Measurements from ENCODE around the gene KRT39.

The KRT39 gene

DNA sequence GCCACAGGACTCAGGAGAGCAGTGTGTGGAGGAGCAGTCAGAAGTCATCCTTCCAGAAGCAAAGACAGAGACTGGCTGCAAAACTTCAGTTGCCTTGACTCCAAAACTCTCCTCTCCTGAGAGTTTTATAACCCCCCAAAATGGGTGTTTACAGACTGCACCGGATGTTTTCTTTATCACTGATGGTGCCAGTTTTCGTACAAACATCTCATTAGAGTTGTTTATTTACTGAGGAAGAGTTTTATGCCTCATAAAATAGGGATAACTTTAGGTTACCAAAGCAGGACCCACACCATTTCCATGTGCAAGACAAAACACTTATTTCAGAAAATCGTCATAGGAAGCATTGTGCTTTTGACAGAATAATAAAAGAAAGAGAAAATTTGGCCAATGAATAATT lies 17.5 kb upstream of the KRT39 start, which contains the start of gene KRT40:
Gene KRT40, minus strand, starts transcription at position 101 of the 400 bp plus-strand sequence. Its CDS starts 53 bp downstream, at position 48.
- no peak within 1 kb of the TSS for H3K4me3 ChIP-seq (replicated peaks in 1 of 2; ENCODE audit: low read depth in 2 of 2, low read length in 2 of 2)
- TF ChIP-seq, protein P1, sequence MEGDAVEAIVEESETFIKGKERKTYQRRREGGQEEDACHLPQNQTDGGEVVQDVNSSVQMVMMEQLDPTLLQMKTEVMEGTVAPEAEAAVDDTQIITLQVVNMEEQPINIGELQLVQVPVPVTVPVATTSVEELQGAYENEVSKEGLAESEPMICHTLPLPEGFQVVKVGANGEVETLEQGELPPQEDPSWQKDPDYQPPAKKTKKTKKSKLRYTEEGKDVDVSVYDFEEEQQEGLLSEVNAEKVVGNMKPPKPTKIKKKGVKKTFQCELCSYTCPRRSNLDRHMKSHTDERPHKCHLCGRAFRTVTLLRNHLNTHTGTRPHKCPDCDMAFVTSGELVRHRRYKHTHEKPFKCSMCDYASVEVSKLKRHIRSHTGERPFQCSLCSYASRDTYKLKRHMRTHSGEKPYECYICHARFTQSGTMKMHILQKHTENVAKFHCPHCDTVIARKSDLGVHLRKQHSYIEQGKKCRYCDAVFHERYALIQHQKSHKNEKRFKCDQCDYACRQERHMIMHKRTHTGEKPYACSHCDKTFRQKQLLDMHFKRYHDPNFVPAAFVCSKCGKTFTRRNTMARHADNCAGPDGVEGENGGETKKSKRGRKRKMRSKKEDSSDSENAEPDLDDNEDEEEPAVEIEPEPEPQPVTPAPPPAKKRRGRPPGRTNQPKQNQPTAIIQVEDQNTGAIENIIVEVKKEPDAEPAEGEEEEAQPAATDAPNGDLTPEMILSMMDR (IDR thresholded peaks at IDR 0.05; ENCODE audit: low read depth, low read length) = no peak
- DNase-seq (ENCODE audit: low read depth in 2 of 2) = no peak

DNA sequence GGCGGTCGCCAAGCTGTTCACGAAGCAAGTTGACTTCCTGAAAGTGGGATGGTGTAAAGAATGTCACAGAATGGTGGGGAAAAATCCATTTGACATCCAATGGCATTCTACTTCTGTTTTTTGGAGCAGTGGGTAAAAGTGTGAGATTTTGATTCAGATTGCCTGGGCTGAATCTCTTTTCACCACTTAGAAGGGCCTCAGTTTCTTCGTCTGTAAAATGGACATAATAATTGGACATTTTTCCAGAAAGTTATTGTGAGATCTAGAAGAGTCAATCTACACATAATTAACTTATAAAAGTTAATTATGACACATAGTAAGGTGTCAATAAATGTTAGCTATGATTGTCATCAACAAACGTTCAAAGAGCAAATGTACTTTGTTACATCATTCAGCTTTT lies 14.4 kb upstream of the KRT39 start:
- no peak for DNase-seq (ENCODE audit: low read depth in 2 of 2)
- no peak overlapping the region for H3K4me3 ChIP-seq (replicated peaks in 1 of 2; ENCODE audit: low read depth in 2 of 2, low read length in 2 of 2)
- TF ChIP-seq, protein P1 (IDR thresholded peaks at IDR 0.05; ENCODE audit: low read depth, low read length) = no peak

DNA sequence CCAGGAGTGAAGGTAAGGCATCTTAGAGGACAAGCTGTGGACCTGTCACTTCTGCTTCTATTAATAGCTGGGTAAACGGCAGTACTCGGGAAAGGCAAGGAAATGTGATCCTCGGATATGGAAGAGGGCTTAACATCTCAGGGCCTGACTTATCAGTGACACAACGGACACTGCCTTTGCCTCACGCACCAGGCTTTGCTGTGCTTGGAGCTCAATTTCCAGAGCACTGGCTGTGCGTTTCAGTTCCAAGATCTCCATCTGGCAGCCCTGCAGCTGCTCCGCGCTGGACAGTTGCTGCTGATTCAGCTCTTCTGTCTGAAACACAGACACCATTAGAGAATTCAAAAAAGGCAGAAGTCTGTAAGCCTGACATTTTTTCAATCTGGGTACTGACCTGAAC lies 13.8 kb upstream of the KRT39 start:
- DNase-seq (ENCODE audit: low read depth in 2 of 2) = peak; percentile 6 to 10
- H3K4me3 ChIP-seq (replicated peaks in 1 of 2; ENCODE audit: low read depth in 2 of 2, low read length in 2 of 2) = no peak overlapping the region
- TF ChIP-seq, protein P1 (IDR thresholded peaks at IDR 0.05; ENCODE audit: low read depth, low read length) = no peak

DNA sequence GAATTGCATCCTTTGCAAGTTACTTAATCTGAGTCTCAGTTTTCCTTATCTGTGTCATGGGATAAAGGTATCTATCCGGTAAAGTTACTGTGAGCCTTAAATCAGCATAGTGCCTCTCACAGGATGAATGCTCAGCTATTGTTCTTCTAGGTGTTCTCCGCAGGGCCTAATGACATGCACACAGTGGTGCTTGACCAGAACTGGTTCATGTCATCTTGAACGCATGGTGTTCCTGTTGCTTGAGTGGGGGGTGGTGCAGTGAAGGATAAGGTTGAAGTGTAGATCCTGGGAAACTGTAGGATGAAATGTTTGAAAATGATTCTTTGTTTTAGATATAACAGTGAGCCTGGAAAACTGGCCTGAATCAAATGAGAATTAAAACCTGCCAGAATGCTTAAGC lies 13.4 kb upstream of the KRT39 start:
- no peak overlapping the region for H3K4me3 ChIP-seq (replicated peaks in 1 of 2; ENCODE audit: low read depth in 2 of 2, low read length in 2 of 2)
- DNase-seq (ENCODE audit: low read depth in 2 of 2) = no peak
- TF ChIP-seq, protein P1 (IDR thresholded peaks at IDR 0.05; ENCODE audit: low read depth, low read length) = no peak

DNA sequence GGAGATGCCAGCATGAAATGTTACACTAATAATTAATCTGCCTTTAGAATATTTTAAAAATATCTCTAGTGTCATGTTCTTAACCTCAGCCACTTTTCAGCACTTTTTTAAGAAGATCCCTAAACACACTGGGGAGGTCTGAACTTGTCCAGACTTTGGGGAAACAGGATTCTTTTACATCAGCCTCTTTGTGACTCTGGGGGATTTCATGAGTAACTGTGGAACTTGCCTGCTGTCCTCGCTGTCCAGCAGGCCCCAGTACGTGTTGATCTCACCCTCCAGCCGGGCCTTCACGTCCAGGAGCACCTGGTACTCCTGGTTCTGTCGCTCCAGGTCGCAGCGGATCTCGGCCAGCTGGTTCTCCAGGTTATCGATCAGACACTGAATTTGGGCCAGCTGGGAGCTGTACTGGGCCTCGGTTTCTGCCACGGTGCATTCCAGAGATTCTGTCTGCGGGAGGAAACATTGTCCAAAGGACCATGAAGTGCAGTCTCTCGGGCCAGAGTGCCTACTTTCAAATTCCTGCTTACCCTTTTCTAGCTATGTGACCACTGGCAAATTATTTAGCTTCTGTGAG lies 11.9 kb upstream of the KRT39 start:
- H3K4me3 ChIP-seq (replicated peaks in 1 of 2; ENCODE audit: low read depth in 2 of 2, low read length in 2 of 2) = no peak overlapping the region
- TF ChIP-seq, protein P1 (IDR thresholded peaks at IDR 0.05; ENCODE audit: low read depth, low read length) = no peak
- DNase-seq (ENCODE audit: low read depth in 2 of 2) = no peak

DNA sequence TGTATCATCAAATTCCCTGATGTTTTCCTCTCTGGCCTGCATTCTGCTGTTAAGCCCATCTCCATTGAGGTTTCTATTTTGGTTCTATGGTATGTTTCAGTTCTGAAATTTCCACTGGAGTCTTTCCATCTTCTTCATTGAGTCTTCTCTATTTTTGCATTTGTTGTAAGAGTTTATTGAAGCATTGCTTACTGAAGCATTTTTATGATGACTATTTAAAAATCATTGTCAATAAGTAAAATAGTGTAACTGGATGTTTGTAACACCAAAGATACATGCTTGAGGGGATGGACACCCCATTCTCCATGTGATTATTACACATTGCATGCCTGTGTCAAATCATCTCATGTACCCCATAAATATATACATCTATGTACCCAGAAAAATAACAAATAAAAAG lies 8.8 kb upstream of the KRT39 start:
- no peak overlapping the region for H3K4me3 ChIP-seq (replicated peaks in 1 of 2; ENCODE audit: low read depth in 2 of 2, low read length in 2 of 2)
- TF ChIP-seq, protein P1 (IDR thresholded peaks at IDR 0.05; ENCODE audit: low read depth, low read length) = no peak
- no peak for DNase-seq (ENCODE audit: low read depth in 2 of 2)

DNA sequence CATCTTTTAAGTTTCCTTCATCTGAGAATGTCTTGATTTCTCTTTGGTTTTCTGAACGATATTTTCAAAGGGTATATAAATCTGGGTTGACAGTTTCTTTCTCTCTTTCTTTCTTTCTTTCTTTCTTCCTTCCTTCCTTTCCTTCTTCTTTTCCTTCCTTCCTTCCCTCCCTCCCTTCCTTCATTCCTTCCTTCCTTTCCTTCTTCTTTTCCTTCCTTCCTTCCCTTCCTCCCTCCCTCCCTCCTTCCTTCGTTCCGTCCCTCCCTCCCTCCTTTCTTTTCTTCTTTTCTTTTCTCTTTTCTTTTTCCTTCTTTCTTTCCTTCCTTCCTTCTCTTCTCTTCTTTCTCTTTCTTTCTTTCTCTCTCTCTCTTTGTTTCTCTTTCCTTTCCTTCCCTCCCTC lies 7.6 kb upstream of the KRT39 start:
- TF ChIP-seq, protein P1 (IDR thresholded peaks at IDR 0.05; ENCODE audit: low read depth, low read length) = no peak
- no peak for DNase-seq (ENCODE audit: low read depth in 2 of 2)
- H3K4me3 ChIP-seq (replicated peaks in 1 of 2; ENCODE audit: low read depth in 2 of 2, low read length in 2 of 2) = no peak overlapping the region

Data from cardiac fibroblast (primary cell).